HG02938 (cell line): ENCODE measurements around the gene CTXN1.
"Not testable (repeated sequence)": the region's sequence is repeated elsewhere in the genome, so short reads cannot be mapped to it uniquely, and the experiment has no call there.

ENCODE experiments used
- ATAC-seq: cut with Tn5 transposase; IDR thresholded peaks from one replicate; pipeline ENCODE4 v1.9.1; 2021; ENCODE audit warnings: mild to moderate bottlenecking, moderate library complexity; ENCODE audit not compliant: unreplicated experiment

Gene CTXN1

DNA sequence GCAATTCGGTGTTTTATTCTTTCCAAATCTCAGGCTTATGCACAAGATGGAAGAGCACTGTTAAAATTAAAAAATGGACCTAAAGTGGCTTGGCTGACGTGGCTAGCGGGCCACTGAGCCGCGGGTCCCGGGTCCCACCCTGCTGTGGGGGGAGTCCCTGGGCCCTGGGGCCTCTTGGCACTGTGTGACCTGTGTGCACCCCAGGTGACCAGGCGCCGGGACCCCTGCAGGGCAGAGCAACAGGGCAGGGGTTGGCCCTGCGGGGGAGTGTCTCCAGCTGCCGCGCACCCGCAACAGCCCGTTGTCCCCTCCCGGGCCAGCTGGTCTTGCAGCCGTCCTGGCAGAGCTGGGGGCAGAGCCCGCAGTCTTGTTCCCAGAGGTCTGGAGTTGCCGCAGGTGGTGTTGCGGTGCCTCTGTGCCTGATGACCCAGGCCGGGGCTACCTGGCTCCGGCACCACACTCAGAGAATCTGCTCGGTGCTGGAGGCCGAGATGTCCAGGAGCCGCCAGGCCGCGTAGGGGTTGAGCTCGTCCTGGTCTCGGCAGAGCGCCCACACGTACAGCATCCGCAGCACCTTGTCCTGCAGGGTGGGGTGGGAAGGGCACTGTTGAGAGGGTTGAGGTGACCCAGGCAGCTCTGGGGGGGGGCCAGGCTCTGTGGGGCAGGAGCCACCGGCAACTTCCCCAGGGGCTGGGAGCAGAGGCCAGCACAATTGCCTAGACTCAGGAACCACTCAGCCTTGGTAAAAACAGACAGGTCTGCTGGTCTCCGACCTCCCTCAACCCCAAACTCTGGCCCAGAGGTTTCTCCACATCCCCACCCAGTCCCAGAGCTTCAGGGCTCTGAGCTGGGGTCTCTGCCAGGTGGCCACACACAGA lies 1.0 kb upstream of the CTXN1 start:
- ATAC-seq, result no peak

DNA sequence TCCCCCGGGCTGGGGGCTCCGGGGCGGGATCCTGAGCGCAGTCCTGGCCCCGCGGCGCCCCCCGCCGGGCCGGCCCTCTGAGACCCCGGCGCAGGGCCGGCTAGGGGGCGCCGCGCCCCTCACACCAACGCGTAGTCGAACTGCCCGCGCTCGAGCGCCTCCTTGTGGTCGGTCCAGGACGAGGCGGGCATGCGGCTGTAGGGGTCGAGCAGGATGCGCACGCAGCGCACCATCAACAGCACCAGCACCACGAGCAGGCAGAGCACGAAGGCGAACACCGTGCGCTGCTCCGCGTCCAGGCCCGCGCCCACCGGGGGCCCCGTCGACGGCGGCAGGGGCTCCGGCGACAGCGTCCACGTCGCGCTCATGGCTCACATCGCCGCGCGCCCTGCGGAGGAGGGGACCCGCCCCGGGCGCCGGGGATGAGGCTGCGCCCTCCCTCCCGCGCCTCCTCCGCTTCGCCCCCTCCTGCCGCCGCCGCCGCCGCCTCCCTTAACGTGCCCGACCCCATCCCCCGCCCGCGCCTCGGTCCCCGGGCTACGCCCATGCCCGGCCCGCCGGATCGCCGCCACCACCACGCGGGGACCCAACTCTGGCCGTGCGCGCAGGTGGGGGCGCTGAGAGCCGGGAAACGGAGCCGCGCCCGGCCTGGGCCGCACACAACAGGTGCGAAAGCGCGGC lies 624 bp downstream of the CTXN1 start:
- no peak for ATAC-seq

DNA sequence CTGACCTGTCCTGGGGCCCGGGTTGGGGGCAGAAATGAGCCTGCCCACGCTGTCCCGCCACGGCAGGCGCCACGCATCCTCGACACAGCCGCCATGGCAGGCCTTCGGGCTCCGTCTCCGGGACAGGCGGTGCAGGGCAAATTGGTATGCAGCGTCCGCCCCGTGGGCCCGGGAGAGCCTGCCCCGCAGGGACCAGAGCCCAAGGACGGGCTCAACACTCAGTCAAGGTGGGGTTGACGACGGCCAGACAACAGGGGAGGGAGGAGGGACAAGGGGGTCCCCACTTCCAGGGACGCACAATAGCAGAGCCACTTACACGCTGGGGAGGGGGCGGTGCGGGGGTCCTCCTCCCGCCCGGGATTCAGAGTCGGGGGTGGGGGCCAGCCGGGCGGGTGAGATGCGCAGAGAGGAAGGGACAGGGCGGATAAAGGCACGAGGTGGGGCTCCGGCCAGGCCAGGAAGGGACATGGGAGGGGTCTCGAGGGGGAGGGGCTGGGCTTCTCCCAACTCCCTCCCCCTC lies 1.2 kb downstream of the CTXN1 start:
- no peak for ATAC-seq

DNA sequence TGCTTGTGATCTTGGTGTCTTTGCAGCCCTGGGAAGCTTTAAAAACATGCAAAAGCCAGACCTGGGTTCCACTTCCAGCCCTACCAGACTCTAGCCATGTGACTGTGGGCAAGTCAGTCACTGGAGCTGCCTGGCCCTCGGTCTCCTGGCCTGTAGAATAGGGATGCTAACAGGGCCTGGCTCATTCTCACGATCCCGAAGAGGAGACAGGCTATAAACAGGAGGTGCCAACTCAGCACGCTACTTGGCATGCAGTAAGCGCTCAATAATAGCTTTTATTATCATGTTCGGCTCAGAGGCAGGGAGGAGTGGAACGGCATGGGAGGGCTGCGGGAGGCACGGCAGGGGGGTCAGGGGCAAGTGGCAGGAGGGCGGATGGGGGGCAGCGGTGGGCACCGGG lies 1.7 kb downstream of the CTXN1 start:
- ATAC-seq, result no peak

DNA sequence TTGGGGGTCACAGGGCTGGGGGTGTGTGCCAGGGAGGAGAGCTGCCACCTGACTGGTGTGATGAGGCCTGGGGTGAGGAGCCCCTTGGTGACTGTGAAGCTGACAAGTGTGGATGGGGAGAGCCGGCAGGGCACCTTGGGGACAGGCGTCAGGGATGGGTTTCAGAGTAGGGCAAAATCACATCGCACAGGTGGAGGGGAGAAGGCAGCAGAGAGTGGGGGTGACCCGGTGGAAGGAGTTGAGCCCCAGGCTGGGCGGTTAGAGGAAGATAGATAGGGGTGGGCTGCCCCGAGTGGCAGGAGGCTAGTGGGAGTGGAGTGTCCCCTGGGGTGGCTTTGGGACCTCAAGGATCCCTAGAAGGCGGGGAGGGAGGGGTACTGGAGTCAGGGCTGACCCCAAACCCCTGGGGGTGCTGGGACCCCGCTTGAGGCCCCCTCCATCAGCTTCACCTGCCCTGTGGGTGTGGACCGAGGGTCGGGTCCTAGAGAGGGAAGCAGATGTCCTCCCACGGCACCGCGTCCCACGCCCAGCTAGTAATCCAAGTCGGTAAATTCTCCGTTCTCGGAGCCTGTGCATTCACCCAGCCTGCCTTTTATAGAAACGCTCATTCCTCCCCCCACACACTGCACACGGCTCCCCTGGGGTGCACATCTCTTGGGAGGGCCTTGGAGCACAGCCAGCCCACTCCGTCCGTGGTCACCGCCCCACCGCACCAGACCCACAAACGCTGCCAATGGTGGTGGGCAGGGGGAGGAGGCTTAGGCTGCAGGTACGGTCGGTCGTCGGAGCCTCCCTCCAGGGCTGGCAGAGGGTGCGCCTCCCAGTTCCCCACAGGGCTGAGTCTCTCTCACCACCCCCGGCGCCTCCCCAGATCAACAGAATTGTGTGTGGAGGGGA lies 2.4 kb downstream of the CTXN1 start:
- no peak for ATAC-seq

DNA sequence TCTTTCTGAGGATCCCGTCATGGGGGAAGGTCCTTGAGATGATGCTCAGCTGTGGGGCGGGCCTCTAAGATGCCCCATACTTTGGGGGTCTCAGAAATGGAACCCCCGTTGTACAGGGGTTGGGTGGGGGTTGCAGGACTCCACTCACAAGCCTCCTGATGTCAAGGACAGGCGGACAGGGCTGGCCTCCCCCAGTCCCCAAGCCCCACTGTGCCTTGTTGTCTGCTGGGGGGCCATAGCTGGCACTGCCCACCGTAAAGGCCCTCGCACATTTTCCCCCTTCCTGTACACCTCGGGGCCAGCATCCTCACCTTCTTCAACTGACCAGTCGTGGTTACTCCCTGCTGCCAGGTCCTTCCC lies 3.1 kb downstream of the CTXN1 start:
- no peak for ATAC-seq

DNA sequence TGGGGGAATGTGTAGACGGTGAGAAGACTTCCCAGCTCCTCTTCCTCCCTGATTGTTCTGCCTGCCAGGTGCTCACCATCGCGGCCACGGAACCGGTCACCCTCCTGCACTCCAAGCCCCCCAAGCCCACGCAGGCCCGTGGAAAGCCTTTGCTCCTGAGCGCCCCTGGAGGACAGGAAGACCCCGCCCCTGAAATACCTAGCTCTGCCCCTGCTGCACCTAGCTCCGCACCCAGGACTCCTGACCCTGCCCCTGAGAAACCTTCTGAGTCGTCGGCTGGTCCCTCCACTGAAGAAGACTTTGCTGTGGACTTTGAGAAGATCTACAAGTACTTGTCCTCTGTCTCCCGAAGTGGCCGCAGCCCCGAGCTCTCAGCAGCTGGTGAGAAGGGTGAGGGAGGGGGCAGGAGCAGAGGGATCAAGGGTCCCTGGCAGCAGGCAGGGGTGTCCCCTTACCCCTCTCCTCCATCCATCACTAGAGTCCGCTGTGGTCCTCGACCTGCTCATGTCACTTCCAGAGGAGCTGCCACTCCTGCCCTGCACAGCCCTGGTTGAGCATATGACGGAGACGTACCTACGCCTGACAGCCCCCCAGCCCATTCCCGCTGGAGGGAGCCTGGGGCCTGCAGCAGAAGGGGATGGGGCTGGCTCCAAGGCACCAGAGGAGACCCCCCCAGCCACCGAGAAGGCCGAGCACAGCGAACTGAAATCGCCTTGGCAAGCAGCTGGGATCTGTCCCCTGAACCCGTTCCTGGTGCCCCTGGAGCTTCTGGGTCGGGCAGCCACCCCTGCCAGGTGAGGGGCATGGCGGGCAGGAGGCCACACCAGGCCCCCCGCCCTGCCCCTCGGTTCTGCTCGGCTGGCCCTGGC lies 3.7 kb downstream of the CTXN1 start:
- no peak for ATAC-seq

DNA sequence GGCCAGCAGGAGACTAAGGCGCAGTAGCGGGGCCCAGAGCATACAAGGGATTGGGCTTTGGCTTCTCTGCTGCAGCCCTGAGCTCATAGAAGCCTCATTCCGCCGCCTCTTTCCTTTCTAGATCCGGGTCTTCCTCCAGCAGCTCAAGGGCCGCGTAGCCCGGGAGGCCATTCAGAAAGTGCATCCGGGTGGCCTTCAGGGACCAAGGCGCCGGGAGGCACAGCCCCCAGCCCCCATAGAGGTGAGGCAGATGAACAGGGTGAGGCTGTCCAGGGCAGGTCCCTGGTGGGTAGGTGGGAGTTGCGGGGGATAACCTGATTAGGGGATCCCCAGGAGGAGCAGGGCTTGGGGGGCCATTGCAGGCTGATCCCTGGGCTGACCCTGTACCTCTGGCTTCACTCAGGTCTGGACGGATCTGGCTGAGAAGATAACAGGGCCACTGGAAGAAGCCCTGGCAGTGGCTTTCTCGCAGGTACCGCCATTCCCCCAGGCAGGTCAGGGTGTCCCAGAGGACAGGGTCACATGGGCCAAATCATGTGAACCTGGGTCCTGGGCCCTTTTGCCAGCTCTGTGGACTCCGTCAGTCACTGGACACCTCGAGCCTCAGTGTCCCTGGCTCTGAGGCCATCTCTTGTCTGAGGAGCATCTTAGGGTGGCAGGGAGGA lies 4.5 kb downstream of the CTXN1 start:
- no peak for ATAC-seq

DNA sequence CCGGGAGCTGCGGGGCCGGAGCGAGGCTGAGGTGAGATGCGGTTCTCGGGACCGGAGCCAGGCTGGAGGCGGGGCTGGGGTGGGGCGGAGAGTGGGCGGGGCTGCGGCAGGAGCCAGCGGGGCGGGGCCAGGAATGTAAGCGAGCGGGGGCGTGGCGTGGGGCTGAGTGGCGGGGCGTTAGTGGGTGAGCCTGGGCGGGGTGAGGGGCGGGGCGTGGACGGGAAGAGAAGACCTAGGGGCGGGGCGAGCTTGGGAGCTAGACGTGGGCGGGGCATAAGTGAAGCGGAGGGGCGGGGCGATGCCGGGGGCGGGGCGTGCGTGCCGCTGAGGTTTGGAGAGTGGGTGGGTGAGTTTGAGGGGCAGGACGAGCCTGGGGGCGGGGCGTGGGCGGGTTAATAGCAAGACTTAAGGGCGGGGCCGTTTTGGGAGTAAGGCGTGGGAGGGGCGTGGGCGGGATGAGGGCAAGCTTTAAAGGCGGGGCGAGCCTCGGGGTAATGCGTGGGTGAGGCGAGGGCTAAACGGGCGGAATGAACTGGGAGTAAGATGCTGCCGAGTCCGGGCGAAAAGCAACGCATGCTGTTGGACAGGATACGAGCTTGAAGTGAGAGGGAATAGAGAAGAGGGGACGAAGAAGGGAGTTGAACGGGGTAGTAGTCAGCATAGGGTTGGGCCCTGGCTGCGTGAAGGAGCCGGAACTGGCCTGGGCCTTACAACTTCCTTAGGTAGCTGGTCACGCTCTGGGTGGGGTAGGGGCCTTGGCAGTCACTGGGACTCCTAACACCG lies 5.2 kb downstream of the CTXN1 start:
- peak; percentile 34 for ATAC-seq

DNA sequence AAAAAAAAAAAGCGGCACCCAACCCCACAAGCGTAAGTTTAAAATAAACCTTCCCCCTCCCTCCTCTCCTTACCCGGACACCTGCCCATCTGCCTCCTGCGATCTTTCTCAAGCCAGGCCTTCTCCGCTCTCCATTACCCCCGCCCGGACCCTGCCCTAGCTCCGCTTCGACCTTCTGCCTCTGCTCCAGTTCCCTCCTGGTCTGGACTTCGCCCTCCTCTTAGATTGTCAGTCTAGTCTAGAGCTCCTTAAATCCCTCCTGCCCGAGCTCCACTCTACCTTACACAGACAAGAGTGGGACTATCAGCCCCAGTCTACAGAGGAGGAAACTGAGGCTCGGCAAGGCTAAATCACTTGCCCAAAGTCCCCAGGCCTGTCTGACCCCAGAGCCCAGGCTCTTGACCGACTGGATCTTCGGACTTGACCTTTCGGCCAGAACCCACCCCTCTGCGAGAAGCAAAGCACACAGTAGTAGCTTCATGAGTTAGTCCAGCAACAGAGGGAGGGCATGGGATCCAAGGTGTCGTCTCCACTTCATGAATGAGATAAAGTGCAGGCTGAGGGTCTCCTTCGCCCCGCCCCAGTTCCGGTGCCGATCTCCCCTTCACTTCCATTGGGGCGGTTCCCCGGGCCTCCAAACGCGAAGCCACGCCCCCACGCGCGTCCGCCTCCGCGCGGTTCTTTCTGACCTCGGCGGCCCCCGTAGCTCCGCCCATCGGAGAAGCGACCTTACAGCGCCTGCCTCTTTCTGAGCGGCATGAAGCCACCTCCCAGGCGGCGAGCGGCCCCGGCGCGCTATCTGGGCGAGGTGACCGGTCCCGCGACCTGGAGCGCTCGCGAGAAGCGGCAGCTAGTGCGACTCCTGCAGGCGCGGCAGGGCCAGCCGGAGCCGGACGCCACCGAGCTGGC lies 6.1 kb downstream of the CTXN1 start, which contains the start of gene SNAPC2:
Gene SNAPC2 (plus strand): TSS at position 729 of the 909 bp plus-strand sequence. CDS start 29 bp downstream, at position 758.
- peak; percentile 62 for ATAC-seq

DNA sequence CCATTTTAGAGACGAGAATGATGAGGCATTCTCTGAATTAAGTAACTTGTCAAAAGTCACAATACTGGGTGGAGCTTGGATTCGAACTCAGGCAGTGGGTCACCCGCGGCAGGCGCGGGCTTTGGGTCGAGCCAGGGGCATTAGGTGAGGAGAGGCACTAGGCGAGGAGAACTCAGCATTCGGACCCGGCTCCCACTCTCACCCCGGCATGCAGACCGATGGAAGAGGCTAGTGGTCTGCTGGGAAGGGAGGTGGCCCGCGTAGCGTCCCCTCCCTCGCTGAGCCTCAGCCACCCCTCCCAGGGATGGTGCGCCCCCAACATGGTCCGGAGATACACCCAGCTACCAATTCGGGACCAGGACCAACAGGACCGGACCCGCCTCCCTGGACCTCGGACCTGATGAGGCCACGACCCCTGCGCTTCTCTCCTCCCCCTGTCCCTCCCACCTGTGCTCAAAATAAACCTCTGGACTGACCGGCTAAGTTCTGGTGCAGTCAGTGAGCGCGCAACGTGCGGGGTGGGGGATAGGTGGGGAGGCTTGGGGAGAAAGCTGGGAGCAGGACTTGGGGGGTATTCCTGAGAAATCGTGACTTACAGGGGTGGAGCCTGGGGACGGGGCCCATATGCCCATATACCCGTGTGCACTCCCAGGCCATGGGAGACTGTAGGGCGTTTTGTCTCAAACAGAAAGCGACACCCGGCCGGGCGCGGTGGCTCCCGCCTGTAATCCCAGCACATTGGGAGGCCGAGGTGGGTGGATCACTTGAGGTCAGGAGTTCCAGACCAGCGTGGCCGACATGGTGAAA lies 7.1 kb downstream of the CTXN1 start:
- ATAC-seq, result no peak

DNA sequence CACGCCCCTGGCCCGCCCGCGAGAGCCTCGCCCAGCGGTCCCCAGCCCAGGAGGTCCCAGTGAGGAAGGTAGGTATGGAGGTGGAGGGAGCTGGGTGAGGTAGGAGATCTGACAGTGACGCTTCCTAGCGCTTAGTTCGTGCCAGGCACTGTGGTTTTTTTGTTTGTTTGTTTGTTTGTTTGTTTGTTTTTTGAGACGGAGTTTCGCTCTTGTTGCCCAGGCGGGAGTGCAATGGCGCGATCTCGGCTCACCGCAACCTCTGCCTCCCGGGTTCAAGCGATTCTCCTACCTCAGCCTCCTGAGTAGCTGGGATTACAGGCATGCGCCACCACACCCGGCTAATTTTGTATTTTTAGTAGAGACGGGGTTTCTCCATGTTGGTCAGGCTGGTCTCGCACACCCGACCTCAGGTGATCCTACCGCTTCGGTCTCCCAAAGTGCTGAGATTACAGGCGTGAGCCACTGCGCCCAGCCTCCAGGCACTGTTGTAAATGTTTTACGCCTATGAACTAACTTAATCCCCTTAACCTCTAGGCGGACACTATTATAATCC lies 7.8 kb downstream of the CTXN1 start:
- not testable (repeated sequence) for ATAC-seq

DNA sequence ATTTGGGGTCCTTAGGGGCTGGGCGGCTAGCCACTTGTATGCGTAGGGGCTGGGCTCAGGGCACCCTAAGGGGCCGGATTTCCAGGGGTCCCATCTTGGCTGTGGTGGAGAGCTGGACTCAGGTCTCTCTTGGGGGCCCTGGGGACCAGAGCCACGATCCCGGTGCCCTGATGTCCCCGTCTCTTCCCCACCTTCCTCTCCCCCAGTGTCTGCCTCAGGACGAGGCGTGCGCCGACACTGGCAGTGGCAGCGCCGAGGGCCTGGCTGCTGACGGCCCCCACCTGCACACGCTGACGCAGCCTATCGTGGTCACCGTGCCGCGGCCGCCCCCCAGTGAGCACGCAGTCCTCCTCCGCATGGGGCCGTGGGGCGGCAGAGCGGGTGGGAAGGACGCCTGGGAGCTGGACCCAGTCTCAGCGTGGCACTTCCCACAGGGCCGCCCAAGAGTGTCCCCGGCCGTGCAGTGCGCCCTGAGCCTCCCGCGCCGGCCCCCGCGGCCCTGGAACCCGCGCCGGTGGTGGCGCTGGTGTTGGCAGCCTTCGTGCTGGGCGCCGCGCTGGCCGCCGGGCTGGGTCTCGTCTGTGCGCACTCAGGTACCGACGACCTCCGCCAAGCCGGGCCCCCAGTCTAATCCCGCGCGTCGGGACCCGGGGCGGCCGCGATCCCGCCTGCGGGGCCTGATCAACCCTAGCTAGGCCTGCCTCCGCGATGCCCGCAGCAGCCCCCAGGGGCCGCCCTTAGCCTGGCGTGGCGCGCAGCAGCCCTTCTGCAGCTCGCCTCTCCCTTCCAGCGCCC lies 8.5 kb downstream of the CTXN1 start:
- no peak for ATAC-seq

DNA sequence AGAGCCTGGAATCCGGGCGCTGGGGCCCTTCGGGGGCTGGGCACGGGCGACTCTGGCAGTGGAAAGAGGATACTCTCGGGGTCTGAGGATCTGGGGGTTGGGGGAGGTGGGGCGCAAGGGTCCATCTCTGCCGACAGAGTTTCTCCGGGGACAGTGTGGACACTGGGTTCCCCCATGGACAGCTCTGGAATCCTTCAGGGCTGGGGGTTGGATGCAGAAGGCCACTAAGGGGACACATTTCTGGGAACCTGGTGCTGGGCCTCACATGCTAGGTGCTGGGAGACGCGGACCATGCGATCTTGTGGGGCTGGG lies 9.0 kb downstream of the CTXN1 start:
- no peak for ATAC-seq

DNA sequence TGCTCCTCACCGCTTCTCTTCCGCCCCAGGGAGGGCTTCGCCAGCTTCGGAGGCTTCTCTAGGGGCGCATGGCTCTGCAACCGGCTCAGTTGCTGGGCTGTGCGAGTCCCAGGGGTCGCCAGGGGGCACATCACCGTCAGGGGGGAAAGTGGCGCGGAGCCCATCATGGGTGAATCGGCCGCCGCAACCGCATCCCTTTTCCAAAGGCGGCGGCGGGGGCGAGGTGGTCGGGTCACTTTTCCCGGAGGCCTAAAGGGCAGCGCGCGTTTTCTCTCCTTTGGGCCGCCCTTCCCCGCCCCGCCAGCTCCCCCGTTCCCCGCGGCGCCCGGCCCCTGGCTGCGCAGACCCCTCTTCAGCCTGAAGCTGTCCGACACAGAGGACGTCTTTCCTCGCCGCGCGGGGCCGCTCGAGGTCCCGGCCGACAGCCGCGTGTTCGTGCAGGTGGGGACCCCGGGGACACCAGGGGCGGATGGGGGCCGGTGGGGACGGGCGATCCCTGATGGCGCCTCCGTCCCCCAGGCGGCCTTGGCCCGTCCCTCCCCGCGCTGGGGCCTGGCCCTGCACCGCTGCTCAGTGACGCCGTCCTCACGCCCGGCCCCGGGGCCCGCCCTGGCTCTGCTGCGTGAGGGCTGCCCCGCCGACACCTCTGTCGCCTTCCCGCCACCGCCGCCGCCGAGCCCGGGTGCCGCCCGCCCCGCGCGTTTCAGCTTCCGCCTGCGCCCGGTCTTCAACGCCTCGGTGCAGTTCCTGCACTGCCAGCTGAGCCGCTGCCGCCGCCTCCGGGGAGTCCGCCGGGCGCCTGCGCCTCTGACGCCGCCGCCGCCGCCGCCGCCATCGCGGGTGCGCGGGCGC lies 9.6 kb downstream of the CTXN1 start:
- ATAC-seq, result no peak
